ENCODE data around the gene BUD23.

- TF ChIP-seq CTCF (conservative IDR thresholded peaks at IDR 0.05 in 1 of 2, IDR thresholded peaks at IDR 0.05 in 1 of 2; ENCODE audit: extremely low read depth in 1 of 2, insufficient read depth in 1 of 2, low read depth in 1 of 2, low read length in 2 of 2), result no peak
- no peak for TF ChIP-seq EZH2 (IDR thresholded peaks at IDR 0.05; ENCODE audit: borderline replicate concordance, low read length)
These were observed 16.1 kb downstream of the BUD23 start for GRCh38 chr7:73699370-73700068.
